Measurements from ENCODE around the gene ARHGEF2. TPM values are rescaled to one million over a fixed set of nuclear protein-coding genes. Genes with fewer than 3 reads are reported as not detected.

Gene ARHGEF2
- total and polyA plus RNA-seq, 2 donors (not counting 1 experiment from before 2014, with no cell fraction given), result 103 to 276 TPM

- Histone ChIP-seq H3K27me3 (ENCODE audit: control insufficient read depth, insufficient read depth, low read length) (no peaks in the 10 kb centered on the region), H3K9me3 (ENCODE audit: control insufficient read depth, insufficient read depth, low read depth, low read length) (no peaks in the 10 kb centered on the region), H2AFZ (ENCODE audit: low read length) (no peak overlapping the region), H3K36me3 (ENCODE audit: control insufficient read depth, insufficient read depth, low read length) (peaks cover 21% of the 10 kb centered on the region), H4K20me1 (ENCODE audit: control insufficient read depth, extremely low read depth, insufficient read depth, low read length) (no peaks in the 10 kb centered on the region), H3K79me2 (ENCODE audit: control insufficient read depth, insufficient read depth, low read length) (peaks cover 3% of the 10 kb centered on the region), H3K9ac (ENCODE audit: insufficient read depth, low read length) (no peak overlapping the region), H3K4me2 (ENCODE audit: extremely low read depth, insufficient read depth, low read length) (no peak overlapping the region), H3K4me3 (replicated peaks in 1 of 4; ENCODE audit: control extremely low read depth in 1 of 4, insufficient read depth in 1 of 4, low read depth in 3 of 4, low read length in 4 of 4) (no peak overlapping the region), H3K27ac (ENCODE audit: insufficient read depth, low read length) (no peak overlapping the region), H3K4me1 (ENCODE audit: control insufficient read depth, extremely low read depth, insufficient read depth, low read length) (no peaks in the 10 kb centered on the region)
- no peak for TF ChIP-seq EZH2 (IDR thresholded peaks at IDR 0.05; ENCODE audit: low read length, missing control alignments)
- no peak for TF ChIP-seq CTCF (conservative IDR thresholded peaks at IDR 0.05 in 1 of 2, IDR thresholded peaks at IDR 0.05 in 1 of 2; ENCODE audit: low read depth in 1 of 2, low read length in 2 of 2)
- no peak for DNase-seq (ENCODE audit: low read depth in 2 of 2)
Measured at GRCh38 chr1:155899683-155900082, 78.7 kb downstream of the ARHGEF2 start.

- TF ChIP-seq CTCF (conservative IDR thresholded peaks at IDR 0.05 in 1 of 2, IDR thresholded peaks at IDR 0.05 in 1 of 2; ENCODE audit: low read depth in 1 of 2, low read length in 2 of 2) (no peak), EZH2 (IDR thresholded peaks at IDR 0.05; ENCODE audit: low read length, missing control alignments) (no peak)
- Histone ChIP-seq H3K27ac (ENCODE audit: insufficient read depth, low read length) (no peak overlapping the region), H3K36me3 (ENCODE audit: control insufficient read depth, insufficient read depth, low read length) (peaks cover 13% of the 10 kb centered on the region)
Measured at GRCh38 chr1:155898888-155899287, 79.5 kb downstream of the ARHGEF2 start.

GRCh38 chr1:155897746-155898145, 80.6 kb downstream of the ARHGEF2 start:
- no peak for DNase-seq (ENCODE audit: low read depth in 2 of 2)
- Histone ChIP-seq H3K27me3 (ENCODE audit: control insufficient read depth, insufficient read depth, low read length) (no peaks in the 10 kb centered on the region), H3K79me2 (ENCODE audit: control insufficient read depth, insufficient read depth, low read length) (no peaks in the 10 kb centered on the region), H3K4me2 (ENCODE audit: extremely low read depth, insufficient read depth, low read length) (no peak overlapping the region), H4K20me1 (ENCODE audit: control insufficient read depth, extremely low read depth, insufficient read depth, low read length) (no peaks in the 10 kb centered on the region), H3K36me3 (ENCODE audit: control insufficient read depth, insufficient read depth, low read length) (peaks cover 13% of the 10 kb centered on the region), H2AFZ (ENCODE audit: low read length) (no peak overlapping the region), H3K9me3 (ENCODE audit: control insufficient read depth, insufficient read depth, low read depth, low read length) (no peaks in the 10 kb centered on the region), H3K4me1 (ENCODE audit: control insufficient read depth, extremely low read depth, insufficient read depth, low read length) (peaks cover 10% of the 10 kb centered on the region), H3K9ac (ENCODE audit: insufficient read depth, low read length) (no peak overlapping the region), H3K27ac (ENCODE audit: insufficient read depth, low read length) (no peak overlapping the region), H3K4me3 (replicated peaks in 1 of 4; ENCODE audit: control extremely low read depth in 1 of 4, insufficient read depth in 1 of 4, low read depth in 3 of 4, low read length in 4 of 4) (no peak overlapping the region)
- TF ChIP-seq EZH2 (IDR thresholded peaks at IDR 0.05; ENCODE audit: low read length, missing control alignments) (no peak), CTCF (conservative IDR thresholded peaks at IDR 0.05 in 1 of 2, IDR thresholded peaks at IDR 0.05 in 1 of 2; ENCODE audit: low read depth in 1 of 2, low read length in 2 of 2) (no peak)

More at GRCh38 chr1:155898888-155899287, 79.5 kb downstream of the ARHGEF2 start:
- Histone ChIP-seq H3K9me3 (ENCODE audit: control insufficient read depth, insufficient read depth, low read depth, low read length) (no peaks in the 10 kb centered on the region), H3K4me3 (replicated peaks in 1 of 4; ENCODE audit: control extremely low read depth in 1 of 4, insufficient read depth in 1 of 4, low read depth in 3 of 4, low read length in 4 of 4) (no peak overlapping the region), H4K20me1 (ENCODE audit: control insufficient read depth, extremely low read depth, insufficient read depth, low read length) (no peaks in the 10 kb centered on the region), H3K4me1 (ENCODE audit: control insufficient read depth, extremely low read depth, insufficient read depth, low read length) (peaks cover 1% of the 10 kb centered on the region), H3K79me2 (ENCODE audit: control insufficient read depth, insufficient read depth, low read length) (no peaks in the 10 kb centered on the region), H3K9ac (ENCODE audit: insufficient read depth, low read length) (no peak overlapping the region), H2AFZ (ENCODE audit: low read length) (no peak overlapping the region), H3K4me2 (ENCODE audit: extremely low read depth, insufficient read depth, low read length) (no peak overlapping the region), H3K27me3 (ENCODE audit: control insufficient read depth, insufficient read depth, low read length) (no peaks in the 10 kb centered on the region)
- no peak for DNase-seq (ENCODE audit: low read depth in 2 of 2)

Other genes with a start within 250 kb of the ARHGEF2 start
- gene GON4L, start 121.3 kb downstream of the ARHGEF2 start, total RNA-seq, result 22.1 and 30.9 TPM in 2 replicates
- 20.2 and 20.3 TPM in 2 replicates for gene GON4L, start 121.3 kb downstream of the ARHGEF2 start, polyA plus RNA-seq
- 30.3 and 71.3 TPM in 2 replicates for gene SYT11, start 119.0 kb downstream of the ARHGEF2 start, total RNA-seq
- 36.8 and 53.7 TPM in 2 replicates for gene SYT11, start 119.0 kb downstream of the ARHGEF2 start, polyA plus RNA-seq
- 25.2 and 33.4 TPM in 2 replicates for gene RIT1, start 67.2 kb downstream of the ARHGEF2 start, total RNA-seq
- 51.0 and 56.8 TPM in 2 replicates for gene RIT1, start 67.2 kb downstream of the ARHGEF2 start, polyA plus RNA-seq
- 18.2 and 24.6 TPM in 2 replicates for gene KHDC4, start 44.1 kb downstream of the ARHGEF2 start, total RNA-seq
- gene KHDC4, start 44.1 kb downstream of the ARHGEF2 start, polyA plus RNA-seq, result 19.5 and 25.4 TPM in 2 replicates
- gene RXFP4, start 36.9 kb downstream of the ARHGEF2 start, total RNA-seq, result not detected in 2 replicates
- not detected in 2 replicates for gene RXFP4, start 36.9 kb downstream of the ARHGEF2 start, polyA plus RNA-seq
- gene SSR2, start 42.4 kb upstream of the ARHGEF2 start, total RNA-seq, result 304 and 455 TPM in 2 replicates
- gene SSR2, start 42.4 kb upstream of the ARHGEF2 start, polyA plus RNA-seq, result 673 and 941 TPM in 2 replicates
- 8.7 and 11.1 TPM in 2 replicates for gene UBQLN4, start 75.3 kb upstream of the ARHGEF2 start, total RNA-seq
- gene UBQLN4, start 75.3 kb upstream of the ARHGEF2 start, polyA plus RNA-seq, result 12.5 and 26.0 TPM in 2 replicates
- gene LAMTOR2, start 76.2 kb upstream of the ARHGEF2 start, total RNA-seq, result 75.0 and 84.7 TPM in 2 replicates
- 56.3 and 59.0 TPM in 2 replicates for gene LAMTOR2, start 76.2 kb upstream of the ARHGEF2 start, polyA plus RNA-seq
- gene RAB25, start 82.6 kb upstream of the ARHGEF2 start, total RNA-seq, result not detected in 2 replicates
- gene RAB25, start 82.6 kb upstream of the ARHGEF2 start, polyA plus RNA-seq, result not detected in 2 replicates
- gene MEX3A, start 103.9 kb upstream of the ARHGEF2 start, total RNA-seq, result 1.5 and 1.7 TPM in 2 replicates
- 0.96 and 2.1 TPM in 2 replicates for gene MEX3A, start 103.9 kb upstream of the ARHGEF2 start, polyA plus RNA-seq
- gene LMNA, start 136.2 kb upstream of the ARHGEF2 start, total RNA-seq, result 780 and 1,150 TPM in 2 replicates
- 613 and 813 TPM in 2 replicates for gene LMNA, start 136.2 kb upstream of the ARHGEF2 start, polyA plus RNA-seq
- 0.77 and 0.99 TPM in 2 replicates for gene SEMA4A, start 175.0 kb upstream of the ARHGEF2 start, total RNA-seq
- 0.24 and 0.27 TPM in 2 replicates for gene SEMA4A, start 175.0 kb upstream of the ARHGEF2 start, polyA plus RNA-seq
- gene SLC25A44, start 215.6 kb upstream of the ARHGEF2 start, total RNA-seq, result 5.4 and 8.4 TPM in 2 replicates
- gene SLC25A44, start 215.6 kb upstream of the ARHGEF2 start, polyA plus RNA-seq, result 32.1 and 35.4 TPM in 2 replicates
- gene PMF1, start 234.5 kb upstream of the ARHGEF2 start, total RNA-seq, result 21.6 and 24.1 TPM in 2 replicates
- gene PMF1, start 234.5 kb upstream of the ARHGEF2 start, polyA plus RNA-seq, result 46.8 and 57.6 TPM in 2 replicates

All from fibroblast of lung (primary cell).